HG03354 (cell line): ENCODE data around the gene IGSF10.
"Not testable (repeated sequence)": the region's sequence is repeated elsewhere in the genome, so short reads cannot be mapped to it uniquely, and the experiment has no call there.

Experiments used
- ATAC-seq: cut with Tn5 transposase; IDR thresholded peaks from one replicate; pipeline ENCODE4 v1.9.1; 2021; ENCODE audit warnings: mild to moderate bottlenecking; ENCODE audit not compliant: unreplicated experiment, poor library complexity, severe bottlenecking

The IGSF10 gene

DNA sequence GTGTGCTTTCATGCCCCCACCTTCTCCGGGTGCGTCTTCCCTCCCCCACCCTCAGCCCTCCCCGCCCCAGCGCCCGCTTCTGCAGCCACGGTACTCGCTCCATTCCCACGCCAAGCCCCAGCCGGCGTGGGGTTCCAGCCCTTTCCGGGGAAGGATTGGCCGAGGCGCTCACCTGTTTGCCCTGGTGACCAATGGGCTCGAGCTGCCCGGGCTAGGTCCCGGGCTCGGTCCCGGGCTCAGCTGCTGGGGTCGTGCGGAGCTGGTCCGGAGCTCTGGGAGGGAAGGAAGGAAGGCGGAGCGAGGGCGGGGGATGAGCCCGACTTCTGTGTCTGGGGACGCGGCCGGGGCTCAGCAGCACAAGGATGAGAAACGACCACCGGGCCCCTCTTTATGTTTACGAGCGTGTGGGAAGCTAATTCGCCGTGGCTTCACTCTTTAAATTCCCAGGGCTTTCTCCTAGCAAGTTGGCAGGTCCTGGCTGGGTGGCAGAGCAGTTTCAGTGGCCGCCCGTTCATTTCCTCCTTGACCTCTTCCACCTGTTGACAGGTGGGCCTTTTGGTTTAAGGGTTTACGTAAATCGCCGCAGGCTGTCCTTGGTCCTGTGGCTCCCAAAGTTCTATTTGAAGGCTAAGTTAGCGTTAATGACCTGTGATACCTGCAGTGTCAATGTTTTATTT lies at the start of gene IGSF10:
TSS of gene IGSF10 (minus strand) at position 288 of the 677 bp plus-strand sequence. CDS start 2,352 bp downstream, outside the sequence.
- ATAC-seq, result no peak

DNA sequence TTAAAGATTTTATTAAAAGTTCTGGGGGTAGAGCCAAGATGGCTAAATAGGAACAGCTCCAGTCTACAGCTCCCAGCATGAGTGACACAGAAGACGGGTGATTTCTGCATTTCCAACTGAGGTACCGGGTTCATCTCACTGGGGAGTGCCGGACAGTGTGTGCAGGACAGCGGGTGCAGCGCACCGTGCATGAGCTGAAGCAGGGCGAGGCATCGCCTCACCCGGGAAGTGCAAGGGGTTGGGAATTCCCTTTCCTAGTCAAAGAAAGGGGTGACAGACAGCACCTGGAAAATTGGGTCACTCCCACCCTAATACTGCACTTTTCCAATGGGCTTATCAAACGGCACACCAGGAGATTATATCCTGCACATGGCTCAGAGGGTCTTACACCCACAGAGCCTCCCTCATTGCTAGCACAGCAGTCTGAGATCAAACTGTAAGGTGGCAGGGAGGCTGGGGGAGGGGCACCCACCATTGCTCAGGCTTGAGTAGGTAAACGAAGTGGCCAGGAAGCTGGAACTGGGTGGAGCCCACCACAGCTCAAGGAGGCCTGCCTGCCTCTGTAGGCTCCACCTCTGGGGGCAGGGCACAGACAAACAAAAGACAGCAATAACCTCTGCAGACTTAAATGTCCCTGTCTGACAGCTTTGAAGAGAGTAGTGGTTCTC lies 48.7 kb upstream of the IGSF10 start:
- ATAC-seq, result not testable (repeated sequence)

- ATAC-seq, result no peak
Measured at GRCh38 chr3:151504606-151505005, 43.7 kb upstream of the IGSF10 start.

- ATAC-seq, result no peak
Measured at GRCh38 chr3:151503074-151503473, 42.2 kb upstream of the IGSF10 start.

GRCh38 chr3:151501923-151502632 lies 41.2 kb upstream of the IGSF10 start:
- ATAC-seq, result no peak

DNA sequence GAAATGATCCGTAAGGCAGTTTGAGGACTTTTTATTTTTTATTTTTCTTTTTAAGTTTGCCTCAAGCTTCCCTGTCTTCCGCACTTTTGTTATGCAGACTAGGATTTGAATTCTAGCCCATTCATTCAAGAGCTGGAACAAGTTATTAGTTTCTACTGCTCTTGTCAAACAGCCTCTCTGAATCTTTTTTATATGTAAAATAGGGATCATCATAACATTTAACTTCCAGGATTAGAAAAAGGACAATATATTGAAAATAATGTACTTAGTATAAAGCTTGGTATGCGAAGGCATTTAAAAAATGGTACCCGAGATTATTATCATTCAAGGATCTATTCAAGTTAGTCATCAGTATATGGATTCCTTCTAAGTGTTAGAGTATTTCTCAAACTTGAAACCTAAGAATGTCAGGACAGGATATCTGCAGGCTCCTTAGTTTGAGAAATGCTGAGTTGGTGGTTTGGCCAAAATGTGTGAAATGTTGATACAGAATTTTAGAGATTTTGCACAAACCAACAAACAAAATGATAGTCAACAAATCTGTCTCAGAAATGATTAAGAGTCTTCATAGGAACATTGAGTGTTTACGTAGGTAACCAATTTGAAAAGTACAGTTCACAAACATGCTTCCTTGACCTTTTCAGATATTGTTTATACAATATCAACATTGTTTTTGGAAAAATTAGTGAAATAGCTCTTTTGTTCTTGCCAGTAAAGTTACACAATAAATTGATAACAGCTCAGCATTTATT lies 40.5 kb upstream of the IGSF10 start:
- no peak for ATAC-seq

DNA sequence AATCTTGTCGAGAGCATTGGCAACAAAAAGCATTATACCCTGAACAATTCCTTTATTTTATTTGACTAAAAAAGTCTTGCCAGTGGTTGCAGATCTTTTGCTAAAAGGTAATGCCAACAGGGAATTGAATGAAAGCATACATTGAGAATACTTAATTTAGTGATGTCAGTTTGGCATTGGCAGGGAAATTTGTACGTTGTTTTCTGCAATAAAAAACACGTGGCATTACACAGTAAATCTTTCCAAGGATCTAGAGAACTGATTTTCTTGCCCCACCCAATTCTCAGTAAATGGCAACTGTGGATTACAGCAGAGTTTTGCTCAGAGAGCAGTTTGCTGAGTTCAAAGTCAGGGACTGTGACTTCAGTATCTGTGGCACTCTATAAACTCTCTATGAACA lies 38.3 kb upstream of the IGSF10 start:
- ATAC-seq, result no peak

- no peak for ATAC-seq
Measured at GRCh38 chr3:151491525-151491924, 30.7 kb upstream of the IGSF10 start.

GRCh38 chr3:151487833-151488232 lies 27.0 kb upstream of the IGSF10 start:
- not testable (repeated sequence) for ATAC-seq

DNA sequence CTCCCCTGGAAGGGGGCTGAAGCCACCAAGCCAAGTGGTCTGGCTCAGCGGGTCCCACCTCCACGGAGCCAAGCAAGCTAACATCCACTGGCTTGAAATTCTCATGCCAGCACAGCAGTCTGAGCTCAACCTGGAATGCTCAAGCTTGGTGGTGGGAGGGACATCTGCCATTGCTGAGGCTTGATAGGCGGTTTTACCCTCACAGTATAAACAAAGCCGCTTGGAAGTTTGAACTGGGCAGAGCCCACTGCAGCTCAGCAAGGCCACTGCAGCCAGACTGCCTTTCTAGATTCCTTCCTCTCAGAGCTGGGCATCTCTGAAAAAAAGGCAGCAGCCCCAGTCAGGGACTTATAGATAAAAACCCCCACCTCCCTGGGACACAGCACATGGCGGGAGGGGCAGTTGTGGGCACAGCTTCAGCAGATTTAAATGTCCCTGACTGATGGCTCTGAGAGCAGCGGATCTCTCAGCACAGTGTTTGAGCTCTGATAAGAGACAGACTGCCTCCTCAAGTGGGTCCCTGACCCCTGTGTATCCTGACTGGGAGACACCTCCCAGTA lies 23.2 kb upstream of the IGSF10 start:
- no peak for ATAC-seq

- ATAC-seq, result no peak
Measured at GRCh38 chr3:151483488-151483887, 22.6 kb upstream of the IGSF10 start.

DNA sequence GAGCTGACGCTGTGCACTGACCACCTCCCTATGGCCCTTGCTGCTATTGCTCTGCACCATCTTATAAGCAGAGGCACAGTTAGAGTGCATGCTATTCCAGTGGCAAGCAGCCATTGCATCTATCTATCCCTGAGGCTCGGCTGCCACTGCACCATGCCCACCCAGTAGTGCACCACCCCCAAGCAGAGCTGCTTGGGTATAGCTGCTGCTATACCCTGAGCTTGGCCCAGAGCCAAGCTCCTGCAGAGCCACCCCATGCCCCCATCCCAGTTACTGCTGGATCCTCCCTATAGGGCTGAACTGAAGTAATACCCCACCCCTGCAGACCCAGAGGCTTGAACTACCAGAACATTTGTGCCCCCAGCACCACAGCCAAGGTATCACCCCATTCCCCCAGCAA lies 19.6 kb upstream of the IGSF10 start:
- no peak for ATAC-seq

DNA sequence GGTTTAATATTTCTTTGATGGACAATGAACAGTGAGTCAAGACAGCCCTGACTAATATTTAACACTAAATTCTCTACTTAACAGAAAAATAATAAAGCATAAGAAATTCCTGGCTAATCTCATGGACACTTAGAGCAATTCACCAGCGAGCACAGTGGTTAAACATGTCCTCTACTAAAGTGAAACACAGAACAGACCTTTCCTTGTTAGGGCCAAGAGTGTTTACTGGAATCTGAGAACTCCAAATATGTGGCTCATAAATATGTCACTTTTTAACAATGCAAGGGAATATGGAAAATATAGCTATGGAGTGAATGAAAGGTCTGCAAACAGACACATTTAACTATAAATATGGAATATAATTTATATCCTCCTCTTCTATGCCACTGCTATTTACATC lies 18.6 kb upstream of the IGSF10 start:
- no peak for ATAC-seq

DNA sequence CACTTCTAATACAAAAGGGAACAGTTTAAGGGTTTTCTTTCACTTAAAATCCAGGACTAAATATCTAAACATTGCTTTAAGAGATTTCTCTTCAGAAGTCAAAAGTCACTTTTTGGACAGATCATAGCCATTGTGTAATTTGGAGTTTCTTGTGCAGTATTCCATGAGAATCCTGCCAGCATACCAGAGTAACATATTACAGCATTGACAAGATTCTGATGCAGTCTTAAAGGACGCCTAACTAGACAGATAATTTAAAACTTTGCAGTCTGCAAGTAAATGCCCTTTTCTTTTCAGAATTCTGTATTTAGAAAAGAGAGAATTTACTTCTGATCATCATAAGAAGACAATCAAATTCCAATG lies 17.5 kb upstream of the IGSF10 start:
- no peak for ATAC-seq

DNA sequence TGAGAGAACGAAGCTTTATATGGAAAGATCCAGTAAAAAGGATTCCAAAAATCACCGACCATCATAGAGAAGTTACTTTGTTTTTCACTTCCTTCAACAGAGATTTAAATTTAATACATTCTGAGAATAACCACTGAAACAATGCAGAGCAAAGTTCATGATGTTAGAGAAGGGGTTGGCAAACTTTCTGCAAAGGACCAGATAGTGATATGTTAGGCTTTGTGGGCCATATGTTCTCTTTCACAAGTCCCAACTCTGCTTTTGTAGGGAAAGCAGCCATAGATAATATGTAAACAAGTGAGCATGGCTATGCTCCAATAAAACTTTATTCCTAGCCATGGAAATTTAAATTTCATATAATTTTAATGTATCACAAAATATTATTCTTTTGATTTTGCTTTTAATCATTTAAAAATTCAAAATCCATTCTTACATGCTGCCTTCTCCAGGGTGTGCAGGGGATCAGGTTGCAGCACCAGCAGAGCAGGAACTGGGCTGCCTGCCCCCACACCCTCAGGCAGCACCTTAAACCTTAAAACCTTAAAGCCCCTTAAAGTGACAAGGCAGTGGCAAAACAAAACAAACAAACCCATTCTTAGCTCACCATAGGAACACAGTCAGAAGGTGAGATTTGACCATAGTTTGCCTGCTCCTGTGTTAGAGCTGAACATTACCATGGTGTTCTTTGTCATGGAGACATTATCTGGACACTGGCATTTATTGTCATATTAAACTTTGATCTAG lies 16.9 kb upstream of the IGSF10 start:
- no peak for ATAC-seq

GRCh38 chr3:151476344-151477018 lies 15.6 kb upstream of the IGSF10 start:
- ATAC-seq, result no peak

DNA sequence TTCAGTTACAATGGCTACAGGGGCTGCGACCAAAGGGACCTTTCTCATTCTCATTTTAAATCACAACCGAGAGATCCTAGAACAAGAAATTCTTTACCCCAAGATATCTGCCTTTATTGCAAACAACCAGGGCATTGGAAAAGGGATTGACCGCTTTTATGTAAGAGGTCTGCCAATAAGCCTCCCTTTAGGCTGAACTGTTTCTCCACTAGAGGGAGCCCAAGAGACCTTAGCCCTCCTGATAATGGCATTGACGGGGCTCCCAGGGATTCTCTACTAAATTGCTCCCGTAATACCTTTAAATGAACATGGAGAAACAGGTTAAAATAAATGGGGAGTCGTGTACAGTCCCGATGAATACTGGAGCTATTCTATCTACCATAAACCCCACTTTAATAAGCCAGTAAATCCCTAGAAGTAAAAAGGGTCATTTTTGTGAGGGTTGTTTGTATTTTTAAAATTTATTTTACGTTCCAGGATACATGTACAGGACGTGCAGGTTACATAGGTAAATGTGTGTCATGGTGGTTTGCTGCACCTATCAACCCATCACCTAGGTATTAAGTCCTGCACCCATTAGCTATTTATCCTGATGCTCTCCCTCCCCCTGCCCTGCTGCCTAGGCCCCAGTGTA lies 7.5 kb upstream of the IGSF10 start:
- ATAC-seq, result peak; percentile 87

DNA sequence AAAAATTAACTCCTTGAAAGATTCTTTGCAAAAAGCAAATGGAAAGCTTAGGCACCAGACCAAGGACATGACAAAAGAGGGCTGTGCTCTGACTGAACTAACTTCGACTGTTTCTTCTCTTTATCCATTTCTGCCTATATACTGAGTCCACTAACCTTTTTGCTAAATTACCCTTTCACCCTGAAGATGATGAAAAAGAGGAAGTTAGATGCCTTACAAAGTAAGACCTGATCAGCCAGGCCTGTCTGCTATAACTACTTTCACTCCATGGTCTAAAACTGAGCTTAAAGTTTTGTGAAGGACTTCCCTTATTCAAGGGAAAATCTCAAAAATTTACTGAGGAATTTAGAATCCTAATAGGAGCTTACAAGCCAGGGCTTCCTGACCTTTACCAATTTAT lies 6.2 kb upstream of the IGSF10 start:
- no peak for ATAC-seq
